AG10803 (cell line): ENCODE data around the gene LEPR.

Experiments
- DNase-seq: peaks from one replicate; pipeline ENCODE4 v3.0.0; 2010; ENCODE audit warnings: low read depth
- H3K4me3 ChIP-seq: 2 replicates; pipeline ENCODE4 v1.5.1; 2011; ENCODE audit warnings: mild to moderate bottlenecking, low read length, control low read depth
- TF ChIP-seq, protein P1 (sequence below): conservative IDR thresholded peaks from 2 replicates; pipeline ENCODE4 v1.5.1; 2011; ENCODE audit warnings: mild to moderate bottlenecking, low read length, control low read depth, inconsistent platforms

Gene LEPR

DNA sequence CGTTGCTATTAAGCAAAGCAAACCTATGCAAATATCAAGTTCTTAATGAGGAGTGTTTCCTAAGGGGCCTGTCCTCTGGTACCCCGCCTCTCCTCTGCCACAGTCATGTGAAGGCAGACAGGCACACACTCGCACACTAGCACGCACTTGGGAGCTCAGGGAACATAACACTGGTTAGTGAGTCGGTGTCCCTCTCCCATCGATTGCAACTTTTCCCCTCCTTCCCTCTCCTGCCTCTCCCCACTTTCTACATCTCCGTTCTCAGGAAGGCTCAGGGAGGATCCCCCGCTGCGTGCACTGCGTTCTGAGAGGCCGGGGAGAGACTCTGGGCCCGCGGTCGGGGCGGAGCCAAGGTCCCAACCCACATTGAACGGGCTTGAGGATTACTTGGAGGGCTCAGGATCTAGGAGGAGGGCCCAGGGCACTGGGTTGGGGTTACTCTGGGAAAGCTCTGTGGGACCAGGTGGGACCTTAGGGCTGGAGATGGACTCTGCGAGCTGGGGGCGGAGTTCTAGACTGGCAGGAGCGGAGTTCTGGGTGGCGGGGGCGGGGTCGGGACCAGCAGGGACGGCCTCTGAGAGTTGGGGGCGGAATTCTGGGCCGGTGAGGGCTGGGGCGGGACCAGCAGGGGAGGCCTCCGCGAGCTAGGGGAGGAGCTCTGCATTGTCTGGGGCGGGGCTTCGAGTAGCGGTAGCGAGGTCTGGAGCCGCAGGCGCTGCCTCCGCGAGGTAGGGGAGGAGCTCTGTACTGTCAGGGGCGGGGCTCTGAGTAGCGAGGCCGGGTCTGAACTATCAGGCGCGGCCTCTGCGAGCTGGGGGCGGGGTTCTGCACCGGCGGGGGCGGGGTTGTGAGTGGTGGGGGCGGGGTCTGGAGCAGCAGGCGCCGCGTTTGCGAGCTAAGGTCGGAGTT is 533 bp upstream of the LEPR start:
- TF ChIP-seq, protein P1, sequence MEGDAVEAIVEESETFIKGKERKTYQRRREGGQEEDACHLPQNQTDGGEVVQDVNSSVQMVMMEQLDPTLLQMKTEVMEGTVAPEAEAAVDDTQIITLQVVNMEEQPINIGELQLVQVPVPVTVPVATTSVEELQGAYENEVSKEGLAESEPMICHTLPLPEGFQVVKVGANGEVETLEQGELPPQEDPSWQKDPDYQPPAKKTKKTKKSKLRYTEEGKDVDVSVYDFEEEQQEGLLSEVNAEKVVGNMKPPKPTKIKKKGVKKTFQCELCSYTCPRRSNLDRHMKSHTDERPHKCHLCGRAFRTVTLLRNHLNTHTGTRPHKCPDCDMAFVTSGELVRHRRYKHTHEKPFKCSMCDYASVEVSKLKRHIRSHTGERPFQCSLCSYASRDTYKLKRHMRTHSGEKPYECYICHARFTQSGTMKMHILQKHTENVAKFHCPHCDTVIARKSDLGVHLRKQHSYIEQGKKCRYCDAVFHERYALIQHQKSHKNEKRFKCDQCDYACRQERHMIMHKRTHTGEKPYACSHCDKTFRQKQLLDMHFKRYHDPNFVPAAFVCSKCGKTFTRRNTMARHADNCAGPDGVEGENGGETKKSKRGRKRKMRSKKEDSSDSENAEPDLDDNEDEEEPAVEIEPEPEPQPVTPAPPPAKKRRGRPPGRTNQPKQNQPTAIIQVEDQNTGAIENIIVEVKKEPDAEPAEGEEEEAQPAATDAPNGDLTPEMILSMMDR, result no peak
- DNase-seq, result peak; percentile 98
- H3K4me3 ChIP-seq, result peak overlapping the region; percentile 68

DNA sequence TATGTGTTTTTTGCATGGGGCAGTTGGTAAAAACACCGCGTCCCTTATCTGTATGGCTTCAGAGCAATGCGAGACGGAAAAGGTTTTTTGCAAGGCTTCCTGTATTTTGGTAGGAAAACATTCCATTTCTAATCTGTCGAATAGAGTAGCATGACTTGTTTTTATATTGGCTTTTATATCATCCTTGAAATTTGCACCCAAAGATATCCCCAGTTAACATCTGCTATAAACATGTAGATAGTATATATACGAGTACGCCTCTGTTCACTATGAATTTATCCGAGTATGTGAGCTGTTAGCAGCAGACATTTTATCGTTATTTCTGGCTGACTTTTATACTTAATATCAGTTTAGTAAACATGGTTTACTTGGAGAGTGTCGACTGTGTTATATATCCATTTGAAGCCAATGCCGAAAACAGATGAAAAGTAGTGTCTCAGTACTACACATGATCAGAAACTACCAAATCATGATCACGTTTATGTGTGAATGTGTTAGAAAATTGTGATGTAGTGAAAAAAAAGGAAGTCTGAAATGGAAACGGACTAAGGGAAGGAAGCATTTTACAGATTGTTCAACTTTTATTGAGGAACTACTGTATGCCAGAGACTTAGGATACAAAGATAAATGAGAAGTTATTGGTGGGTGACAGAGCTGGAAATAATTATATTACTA is 1.0 kb downstream of the LEPR start:
- TF ChIP-seq, protein P1, result no peak
- peak; percentile 33 for DNase-seq
- H3K4me3 ChIP-seq, result peak overlapping the region; percentile 84

DNA sequence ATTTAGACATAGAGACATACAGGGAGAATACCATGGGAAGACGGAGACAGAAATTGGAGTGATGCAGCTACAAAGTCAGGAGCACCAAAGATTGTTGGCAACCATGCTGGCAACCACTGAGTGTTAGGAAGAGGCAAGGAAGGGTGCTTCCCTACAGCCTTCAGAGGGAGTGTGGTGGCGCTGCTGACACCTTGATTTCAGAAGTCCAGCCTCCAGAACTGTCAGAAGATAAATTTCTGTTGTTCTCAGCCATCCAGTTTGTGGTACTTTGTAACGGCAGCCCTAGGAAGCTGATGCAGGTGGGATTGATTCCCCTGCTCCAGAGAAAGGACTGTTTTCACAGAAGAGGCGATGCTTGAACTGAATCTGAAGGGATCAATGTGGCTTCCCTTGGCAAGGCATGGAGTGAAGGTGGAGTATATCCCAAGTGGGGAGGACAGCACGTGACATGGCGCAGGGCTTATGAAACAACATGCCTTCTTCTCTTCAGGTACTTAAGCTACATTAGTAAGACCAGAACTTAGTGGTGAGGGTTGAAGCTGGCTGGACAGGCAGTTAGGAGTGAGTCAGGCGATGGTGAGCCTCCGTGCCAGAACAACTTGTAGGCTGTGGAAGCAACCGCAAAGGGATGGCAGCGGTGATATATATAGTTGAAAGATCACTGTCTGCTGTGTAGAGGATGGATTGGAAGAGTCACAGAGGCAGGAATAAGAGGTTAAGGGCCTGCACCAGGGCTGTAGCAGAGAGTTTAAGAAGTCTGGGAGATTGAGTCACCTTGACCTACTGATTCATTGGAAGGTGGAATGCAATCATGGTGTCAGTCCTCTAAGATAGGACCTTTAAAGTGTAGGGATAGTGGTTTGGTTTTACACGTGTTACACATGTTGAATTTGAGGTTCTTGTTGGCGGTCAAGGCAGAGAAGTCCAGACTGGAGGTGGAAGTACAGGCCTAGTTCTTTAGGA is 2.1 kb downstream of the LEPR start:
- TF ChIP-seq, protein P1, result no peak; the same call in 1 of the 2 replicates
- H3K4me3 ChIP-seq, result peak overlapping the region; percentile 84
- peak; percentile 78 for DNase-seq

DNA sequence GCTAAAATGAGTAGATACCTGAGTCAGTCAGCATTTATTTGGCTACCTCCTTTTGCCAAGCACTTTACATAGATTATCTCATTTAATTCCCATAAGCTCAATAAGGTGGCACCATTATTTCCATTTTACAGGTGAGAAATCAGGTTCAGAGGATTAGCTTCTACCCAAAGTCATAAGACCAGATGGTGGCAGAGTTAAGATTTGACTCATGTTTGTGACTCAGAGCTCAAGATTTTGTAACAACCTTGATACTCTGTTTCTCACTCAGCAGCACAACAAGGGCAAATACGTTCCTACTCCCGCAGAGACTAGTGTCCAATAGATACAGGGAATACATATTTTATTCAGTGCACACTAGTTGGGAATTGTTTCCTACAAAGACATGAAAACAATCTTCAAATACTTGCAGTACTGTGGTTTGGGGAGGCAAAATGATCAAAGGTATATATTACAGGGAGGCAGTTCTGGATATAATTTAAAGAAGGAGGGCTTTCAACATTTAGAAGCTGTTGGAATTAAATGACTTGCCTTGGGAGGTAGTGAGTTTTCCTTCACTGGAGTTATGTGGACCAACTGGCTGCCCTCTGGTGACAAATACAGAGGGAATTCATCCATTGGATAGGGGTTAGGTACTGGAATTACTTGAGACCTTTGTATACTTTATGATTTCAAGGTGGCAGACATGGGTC is 3.6 kb downstream of the LEPR start:
- TF ChIP-seq, protein P1, result peak; percentile 13; the same call in 1 of the 2 replicates
- DNase-seq, result peak; percentile 96
- H3K4me3 ChIP-seq, result no peak overlapping the region

DNA sequence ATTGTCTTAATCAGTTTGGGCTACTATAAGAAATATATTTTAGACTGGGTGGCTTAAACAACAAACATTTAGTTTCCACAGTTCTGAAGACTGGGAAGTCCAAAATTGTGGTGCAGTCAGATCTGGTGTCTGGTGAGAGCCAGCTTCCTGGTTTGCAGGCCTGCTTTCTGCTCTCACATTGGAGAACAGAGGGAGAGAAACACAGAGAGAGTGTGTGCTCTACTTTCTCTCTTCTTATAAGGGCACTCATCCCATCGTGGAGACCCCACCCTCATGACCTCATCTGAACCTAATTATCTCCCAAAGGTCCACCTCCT is 4.1 kb downstream of the LEPR start:
- no peak overlapping the region for H3K4me3 ChIP-seq
- TF ChIP-seq, protein P1, result no peak
- no peak for DNase-seq

DNA sequence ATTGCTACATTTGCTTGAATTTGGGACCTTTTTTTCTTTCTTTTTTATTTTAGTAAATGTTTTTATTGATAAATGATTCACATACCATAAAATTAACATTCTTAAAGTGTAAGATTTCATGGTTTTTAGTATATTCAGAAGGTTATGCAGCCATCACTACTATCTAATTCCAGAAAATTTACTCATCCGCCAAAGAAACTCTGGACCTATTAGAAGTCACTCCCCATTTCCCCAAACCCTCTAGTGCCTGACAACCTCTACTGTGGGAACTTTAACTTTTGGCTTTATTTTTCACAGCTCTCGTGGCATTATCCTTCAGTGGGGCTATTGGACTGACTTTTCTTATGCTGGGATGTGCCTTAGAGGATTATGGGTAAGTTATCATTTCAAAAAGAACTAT is 4.5 kb downstream of the LEPR start:
- peak; percentile 33 for DNase-seq
- H3K4me3 ChIP-seq, result no peak overlapping the region
- TF ChIP-seq, protein P1, result no peak
